A549 (cell line): ENCODE measurements around the gene ELF5.

Source experiments
- CTCF ChIP-seq: fragments of >200 bp; sonication (Bioruptor Twin); formaldehyde crosslinking; IDR thresholded peaks from 3 replicates; pipeline ENCODE4 v1.5.1; 2016
- EHMT2 ChIP-seq: fragments of 200-600 bp; sonication (generic); IDR thresholded peaks from 2 replicates; pipeline ENCODE4 v1.6.1; 2016; ENCODE audit warnings: antibody characterized with exemption, low read depth, mild to moderate bottlenecking, moderate library complexity
- EP300 ChIP-seq, 2 experiments: fragments of >200 bp; sonication (Bioruptor Twin); formaldehyde crosslinking; IDR thresholded peaks; 2 replicates in 1 of 2; 3 replicates in 1 of 2; pipeline ENCODE4 v1.6.1; 2016 to 2017
- HMGXB4 ChIP-seq: fragments of 250-450 bp; sonication (Bioruptor Pico); IDR thresholded peaks from 2 replicates; pipeline ENCODE4 v1.5.0; 2021; ENCODE audit warnings: mild to moderate bottlenecking, moderate library complexity, borderline replicate concordance
- MYC ChIP-seq: IDR thresholded peaks from 2 replicates; pipeline ENCODE4 v1.6.1; 2012; ENCODE audit warnings: mild to moderate bottlenecking, inconsistent platforms, low read length, improper control_type of control experiment, borderline replicate concordance
- POLR2A ChIP-seq: IDR thresholded peaks from 2 replicates; pipeline ENCODE4 v1.6.1; 2012; ENCODE audit warnings: mild to moderate bottlenecking, low read length
- POLR2AphosphoS2 ChIP-seq: conservative IDR thresholded peaks from 2 replicates; pipeline ENCODE4 v1.6.1; 2012; ENCODE audit warnings: low read length, improper control_type of control experiment, inconsistent platforms
- RAD21 ChIP-seq, 2 experiments: fragments of >200 bp in 1 of 2; sonication (Bioruptor Twin) in 1 of 2; formaldehyde crosslinking in 1 of 2; IDR thresholded peaks in 1 of 2; conservative IDR thresholded peaks in 1 of 2; 2 replicates in 1 of 2; 3 replicates in 1 of 2; pipeline ENCODE4 v1.6.1; 2012 to 2018; ENCODE audit warnings: inconsistent platforms in 1 of 2
- REST ChIP-seq: fragments of 200-600 bp; sonication (generic); IDR thresholded peaks from 2 replicates; pipeline ENCODE4 v1.6.1; 2016; ENCODE audit warnings: antibody characterized with exemption, mild to moderate bottlenecking, moderate library complexity
- RNF2 ChIP-seq: fragments of 200-600 bp; sonication (generic); IDR thresholded peaks from 2 replicates; pipeline ENCODE4 v1.6.1; 2016; ENCODE audit warnings: low read depth, mild to moderate bottlenecking, antibody characterized with exemption, moderate library complexity, borderline replicate concordance

- TF ChIP-seq HMGXB4 (CRISPR knock-in tag) (no peak), POLR2A (no peak), EP300 (IDR thresholded peaks at IDR 0.05) (no peak), EHMT2 (no peak), CTCF (no peak), REST (no peak), RAD21 (conservative IDR thresholded peaks at IDR 0.05 in 1 of 2, IDR thresholded peaks at IDR 0.05 in 1 of 2) (no peak), RNF2 (no peak), POLR2AphosphoS2 (no peak), MYC (no peak)
These were observed 24.6 kb downstream of the ELF5 start for GRCh38 chr11:34488855-34489557.
